RPMI7951 (cell line): Measurements from ENCODE around the gene KCNA10. TPM values are rescaled to one million over a fixed set of nuclear protein-coding genes. Genes with fewer than 3 reads are reported as not detected.

ENCODE experiments used
- DNase-seq: peaks from one replicate; pipeline ENCODE4 v3.0.0-alpha.2; 2012; ENCODE audit warnings: low read depth
- total RNA-seq: library from RNA; depleted of rRNA; stranded (reverse); fragments of >200 nt; shearing (Covaris generic); gene quantifications from 2 replicates; pipeline ENCODE4 v1.2.3, GENCODE V29; 2014; rRNA removed

The KCNA10 gene
- total RNA-seq, result not detected in 2 replicates

GRCh38 chr1:110519125-110519810 lies at the start of gene KCNA10:
Gene KCNA10 (minus strand): TSS chr1:110519175. CDS start chr1:110518787, 388 bp downstream.
- DNase-seq, result no peak

- DNase-seq, result no peak
These were observed 47.9 kb upstream of the KCNA10 start for GRCh38 chr1:110566836-110567235.

GRCh38 chr1:110565565-110565964 lies 46.6 kb upstream of the KCNA10 start:
- DNase-seq, result peak; percentile 54

- no peak for DNase-seq
These were observed 44.1 kb upstream of the KCNA10 start for GRCh38 chr1:110563089-110563488.

- DNase-seq, result no peak
These were observed 42.6 kb upstream of the KCNA10 start for GRCh38 chr1:110561596-110561995.

GRCh38 chr1:110559157-110559556 lies 40.2 kb upstream of the KCNA10 start:
- DNase-seq, result peak; percentile 14

- no peak for DNase-seq
These were observed 38.5 kb upstream of the KCNA10 start for GRCh38 chr1:110557481-110557880.

GRCh38 chr1:110556471-110556807 lies 37.5 kb upstream of the KCNA10 start:
- peak; percentile 73 for DNase-seq

GRCh38 chr1:110555807-110556470 lies 37.0 kb upstream of the KCNA10 start:
- no peak for DNase-seq

- DNase-seq, result peak; percentile 44
These were observed 36.2 kb upstream of the KCNA10 start for GRCh38 chr1:110554871-110555801.

GRCh38 chr1:110551278-110551809 lies 32.4 kb upstream of the KCNA10 start:
- no peak for DNase-seq

GRCh38 chr1:110549831-110550230 lies 30.9 kb upstream of the KCNA10 start:
- DNase-seq, result no peak

- no peak for DNase-seq
These were observed 29.4 kb upstream of the KCNA10 start for GRCh38 chr1:110548381-110548780.

- no peak for DNase-seq
These were observed 28.0 kb upstream of the KCNA10 start for GRCh38 chr1:110547017-110547416.

- no peak for DNase-seq
These were observed 26.5 kb upstream of the KCNA10 start for GRCh38 chr1:110545492-110545891.

GRCh38 chr1:110544753-110545152 lies 25.8 kb upstream of the KCNA10 start:
- DNase-seq, result no peak

- peak; percentile 52 for DNase-seq
These were observed 23.8 kb upstream of the KCNA10 start for GRCh38 chr1:110542725-110543124.

GRCh38 chr1:110541906-110542395 lies 23.0 kb upstream of the KCNA10 start:
- DNase-seq, result no peak

GRCh38 chr1:110540891-110541685 lies 22.1 kb upstream of the KCNA10 start:
- no peak for DNase-seq

- peak; percentile 31 for DNase-seq
These were observed 19.9 kb upstream of the KCNA10 start for GRCh38 chr1:110538921-110539320.

- DNase-seq, result no peak
These were observed 19.1 kb upstream of the KCNA10 start for GRCh38 chr1:110538075-110538474.
